Chondrocyte (in vitro differentiated cells): ENCODE measurements around the gene FCER1A. TPM values are rescaled to one million over a fixed set of nuclear protein-coding genes. Genes with fewer than 3 reads are reported as not detected.
"Not testable (repeated sequence)": the region's sequence is repeated elsewhere in the genome, so short reads cannot be mapped to it uniquely, and the experiment has no call there.

Experiments
- DNase-seq: peaks from one replicate; pipeline ENCODE4 v3.0.0; 2021; ENCODE audit warnings: mixed read lengths, low spot score
- H3K27ac Mint-ChIP-seq: one replicate; pipeline ENCODE4 v1.8.0; 2021; ENCODE audit warnings: mild to moderate bottlenecking, moderate library complexity, mixed read lengths; ENCODE audit not compliant: unreplicated experiment
- H3K27me3 Mint-ChIP-seq: 2 replicates; pipeline ENCODE4 v1.8.0; 2021; ENCODE audit warnings: low read depth, mixed read lengths
- H3K36me3 Mint-ChIP-seq: 2 replicates; pipeline ENCODE4 v1.8.0; 2021; ENCODE audit warnings: low read depth, mixed read lengths
- H3K4me1 Mint-ChIP-seq: 2 replicates; pipeline ENCODE4 v1.8.0; 2021; ENCODE audit warnings: low read depth, mild to moderate bottlenecking, mixed read lengths
- H3K4me3 Mint-ChIP-seq: one replicate; pipeline ENCODE4 v1.8.0; 2021; ENCODE audit warnings: mild to moderate bottlenecking, moderate library complexity, mixed read lengths; ENCODE audit not compliant: unreplicated experiment
- H3K9me3 Mint-ChIP-seq: 2 replicates; pipeline ENCODE4 v1.8.0; 2021; ENCODE audit warnings: low read depth, mixed read lengths
- CTCF ChIP-seq: fragments of 200-600 bp; sonication (generic); IDR thresholded peaks from 2 replicates; pipeline ENCODE4 v1.5.0; 2021; ENCODE audit warnings: antibody characterized with exemption, mild to moderate bottlenecking, moderate library complexity
- total RNA-seq: library from RNA; stranded (reverse); gene quantifications from 3 replicates; pipeline ENCODE4 v1.2.1, GENCODE V29; 2021

Gene FCER1A
- total RNA-seq, 1 donor from 2014 or later: not detected

GRCh38 chr1:159342761-159343425 is 40.8 kb downstream of the FCER1A start:
- DNase-seq: no peak
- Mint-ChIP-seq H3K9me3 (peaks cover 2% of the 10 kb centered on the region), H3K4me1 (no peaks in the 10 kb centered on the region), H3K27ac (no peak overlapping the region), H3K27me3 (no peaks in the 10 kb centered on the region), H3K36me3 (no peaks in the 10 kb centered on the region), H3K4me3 (no peak overlapping the region)
- TF ChIP-seq CTCF: no peak

- H3K27ac Mint-ChIP-seq, H3K4me1 Mint-ChIP-seq, H3K4me3 Mint-ChIP-seq, H3K36me3 Mint-ChIP-seq, H3K27me3 Mint-ChIP-seq, DNase-seq: not testable (repeated sequence)
- H3K9me3 Mint-ChIP-seq: peaks cover 15% of the 10 kb centered on the region
These were observed 47.2 kb downstream of the FCER1A start for GRCh38 chr1:159349374-159349773.

GRCh38 chr1:159352436-159352835 is 50.3 kb downstream of the FCER1A start:
- H3K27ac Mint-ChIP-seq: no peak overlapping the region
- peaks cover 2% of the 10 kb centered on the region for H3K27me3 Mint-ChIP-seq
- no peak for TF ChIP-seq CTCF
- H3K4me1 Mint-ChIP-seq: no peaks in the 10 kb centered on the region
- H3K4me3 Mint-ChIP-seq: no peak overlapping the region
- H3K36me3 Mint-ChIP-seq: no peaks in the 10 kb centered on the region
- peaks cover 20% of the 10 kb centered on the region for H3K9me3 Mint-ChIP-seq
- no peak for DNase-seq

Other genes starting within 250 kb of the FCER1A start
- gene AIM2, start 225.6 kb upstream of the FCER1A start, total RNA-seq: not detected in 3 replicates
- gene CADM3, start 130.7 kb upstream of the FCER1A start, total RNA-seq: 0.15 to 0.35 TPM (median 0.22 TPM) in 3 replicates
- not detected in 3 replicates for gene ACKR1, start 97.5 kb upstream of the FCER1A start, total RNA-seq
- not detected in 3 replicates for gene OR10J4, start 129.9 kb downstream of the FCER1A start, total RNA-seq
- not detected in 3 replicates for gene OR10J1, start 137.4 kb downstream of the FCER1A start, total RNA-seq
- gene OR10J5, start 233.7 kb downstream of the FCER1A start, total RNA-seq: not detected in 3 replicates